HS-27A (cell line): ENCODE data around the gene STING1.
"Not testable (repeated sequence)": the region's sequence is repeated elsewhere in the genome, so short reads cannot be mapped to it uniquely, and the experiment has no call there.

Experiments
- DNase-seq: peaks from one replicate; pipeline ENCODE4 v3.0.0-alpha.2; 2012; ENCODE audit warnings: low read depth, missing footprints

STING1 gene

GRCh38 chr5:139462586-139463276, 19.8 kb downstream of the STING1 start, which contains the start of gene ECSCR:
ECSCR (minus strand) TSS chr5:139462743; CDS start chr5:139462670, 73 bp downstream.
- no peak for DNase-seq

DNA sequence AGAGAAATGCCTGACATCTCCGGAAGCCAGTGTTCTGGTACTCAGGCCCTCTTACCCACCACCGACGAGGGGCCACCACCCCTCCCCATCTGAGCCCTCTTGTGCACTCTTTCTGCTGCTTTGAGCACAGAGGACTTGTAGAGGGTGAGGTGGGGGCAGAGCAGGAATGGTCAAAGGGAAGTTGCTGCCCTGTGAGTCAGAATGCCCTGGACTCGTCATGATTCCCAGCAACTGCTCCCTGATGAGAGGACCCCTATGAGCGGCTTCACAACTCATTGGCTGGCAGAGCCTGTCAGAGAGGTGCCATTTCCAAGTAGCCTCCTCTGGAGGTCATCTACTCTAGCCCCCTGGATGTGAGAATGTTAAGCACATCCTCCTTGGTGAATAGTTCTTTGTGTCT, 20.9 kb downstream of the STING1 start:
- no peak for DNase-seq

GRCh38 chr5:139461176-139461575, 21.4 kb downstream of the STING1 start:
- DNase-seq: no peak

GRCh38 chr5:139460455-139460854, 22.1 kb downstream of the STING1 start:
- no peak for DNase-seq

DNA sequence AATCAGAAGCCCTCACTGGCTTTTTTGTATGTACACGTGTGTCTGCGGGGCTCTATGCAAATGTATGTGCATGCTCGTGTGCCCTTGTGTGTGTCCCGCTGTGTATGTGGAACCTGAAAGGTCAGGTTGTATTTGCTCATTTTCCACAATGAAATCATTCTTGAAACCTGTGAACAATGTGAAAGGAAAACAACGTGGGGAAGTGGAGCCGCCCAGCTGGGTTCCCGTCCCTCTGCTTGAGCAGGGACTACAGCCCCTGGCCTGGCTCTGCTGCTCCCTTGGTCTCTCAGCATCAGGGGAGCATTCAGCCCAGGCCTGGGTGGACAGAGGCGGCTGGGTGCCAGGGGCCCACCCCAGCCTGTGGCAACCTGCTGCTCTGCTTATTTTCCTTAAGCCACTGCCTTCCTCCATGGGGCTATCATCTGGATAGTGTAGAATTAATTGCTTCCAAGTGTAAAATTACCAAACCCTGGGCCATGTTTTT, 23.1 kb downstream of the STING1 start:
- DNase-seq: no peak

DNA sequence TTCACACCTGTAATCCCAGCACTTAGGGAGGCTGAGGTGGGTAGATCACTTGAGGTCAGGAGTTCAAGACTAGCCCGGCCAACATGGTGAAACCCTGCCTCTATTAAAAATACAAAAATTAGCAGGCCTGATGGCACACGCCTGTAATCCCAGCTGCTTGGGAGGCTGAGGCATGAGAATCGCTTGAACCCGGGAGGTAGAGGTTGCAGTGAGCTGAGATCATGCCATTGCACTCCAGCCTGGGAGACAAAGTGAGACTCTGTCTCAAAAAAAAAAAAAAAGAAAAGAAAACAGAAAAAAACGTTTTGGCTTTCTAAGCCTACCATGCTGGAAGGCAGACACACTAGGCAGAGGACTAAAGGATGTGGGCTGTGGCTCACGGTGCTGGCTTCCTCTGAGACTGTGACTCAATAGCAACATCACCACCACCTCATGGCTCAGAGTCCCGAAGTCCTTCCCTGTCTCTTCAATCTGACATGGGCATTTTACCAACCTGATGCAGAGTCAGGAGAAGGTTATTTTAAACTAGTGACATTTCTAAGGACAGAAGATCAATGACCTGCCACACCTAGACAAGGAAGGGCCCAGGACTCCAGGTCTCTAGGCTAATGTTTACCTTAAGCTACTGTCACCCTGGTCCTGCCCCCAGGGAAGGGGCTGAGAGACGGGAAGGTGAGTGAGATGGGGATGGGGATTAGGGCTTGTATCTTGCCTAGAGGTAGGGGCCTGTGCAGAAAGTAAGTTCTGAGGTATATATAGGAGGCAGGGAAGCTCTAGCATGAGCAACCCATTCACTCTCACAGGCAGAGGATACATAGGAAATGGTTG, 23.8 kb downstream of the STING1 start:
- no peak for DNase-seq

DNA sequence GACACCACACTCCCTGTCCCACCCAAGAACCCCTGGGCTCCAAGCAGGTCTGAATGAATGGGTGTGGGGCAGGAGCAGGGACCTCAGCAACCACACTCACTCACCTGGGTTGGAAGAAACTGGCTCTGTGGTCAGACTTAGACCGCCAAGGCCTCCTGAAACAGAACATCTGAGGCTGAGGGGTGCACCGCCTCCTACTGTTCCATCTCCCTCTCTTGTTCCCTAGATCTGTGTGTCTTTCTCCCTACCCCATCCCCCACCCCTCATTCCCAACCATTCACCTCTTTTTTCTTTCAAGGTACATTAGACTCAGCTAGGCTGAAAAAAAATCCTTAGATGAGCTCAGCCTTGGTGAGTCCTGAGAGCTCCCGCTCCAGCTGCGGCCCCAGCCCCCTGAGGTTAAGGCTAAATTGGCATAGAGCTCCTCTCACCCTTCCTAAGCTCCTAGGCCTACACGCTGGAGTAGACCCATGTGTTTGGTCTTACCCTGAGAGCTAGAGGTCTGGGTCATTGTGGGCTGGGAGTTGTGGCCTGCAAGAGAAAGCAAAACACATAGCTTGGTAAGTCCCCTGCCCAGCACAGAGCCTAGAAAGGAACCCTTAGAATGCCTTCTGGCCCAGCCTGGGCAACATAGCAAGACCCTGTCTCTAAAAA, 24.8 kb downstream of the STING1 start:
- no peak for DNase-seq

DNA sequence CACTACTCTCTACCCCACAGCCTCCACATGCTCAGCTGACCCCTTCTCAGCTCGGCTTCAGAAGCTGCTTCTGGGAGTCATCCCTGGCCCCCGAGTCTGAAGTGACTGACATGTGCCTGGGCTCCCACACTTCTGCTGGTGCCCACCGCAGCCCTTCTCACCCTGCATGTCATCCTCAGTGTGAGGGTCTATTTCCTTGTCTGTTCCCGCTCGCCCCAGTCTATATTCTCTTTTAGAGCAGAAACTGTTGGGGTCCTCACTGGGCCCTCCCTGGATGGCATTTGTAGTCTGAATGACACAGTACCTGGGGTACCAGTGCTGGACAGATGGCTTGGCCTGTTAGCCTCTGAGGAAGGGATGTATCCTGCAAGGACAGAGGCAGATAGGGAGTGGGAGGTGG, 25.3 kb downstream of the STING1 start:
- DNase-seq: no peak

DNA sequence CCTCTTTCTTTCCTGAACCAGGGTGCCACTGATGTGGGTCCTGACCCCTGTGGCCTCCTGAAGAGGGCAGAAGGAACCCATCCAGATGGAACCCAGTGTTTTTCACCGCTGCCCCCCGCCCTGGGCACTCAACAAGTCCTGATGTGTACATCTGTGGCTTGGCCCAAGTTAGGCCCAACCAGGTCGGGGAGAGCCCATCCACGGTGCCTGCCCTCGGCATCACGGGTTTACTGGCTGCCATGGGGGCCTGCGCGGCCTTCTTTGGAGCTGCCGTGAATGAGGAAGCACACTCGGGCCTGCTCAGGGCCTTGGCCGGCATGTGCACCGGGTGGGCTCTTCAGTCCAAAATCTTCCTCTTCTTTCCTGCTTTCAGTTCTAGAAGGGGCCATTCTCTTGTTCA, 25.8 kb downstream of the STING1 start:
- DNase-seq: no peak

- no peak for DNase-seq
Measured at GRCh38 chr5:139454568-139455290, 27.8 kb downstream of the STING1 start.

DNA sequence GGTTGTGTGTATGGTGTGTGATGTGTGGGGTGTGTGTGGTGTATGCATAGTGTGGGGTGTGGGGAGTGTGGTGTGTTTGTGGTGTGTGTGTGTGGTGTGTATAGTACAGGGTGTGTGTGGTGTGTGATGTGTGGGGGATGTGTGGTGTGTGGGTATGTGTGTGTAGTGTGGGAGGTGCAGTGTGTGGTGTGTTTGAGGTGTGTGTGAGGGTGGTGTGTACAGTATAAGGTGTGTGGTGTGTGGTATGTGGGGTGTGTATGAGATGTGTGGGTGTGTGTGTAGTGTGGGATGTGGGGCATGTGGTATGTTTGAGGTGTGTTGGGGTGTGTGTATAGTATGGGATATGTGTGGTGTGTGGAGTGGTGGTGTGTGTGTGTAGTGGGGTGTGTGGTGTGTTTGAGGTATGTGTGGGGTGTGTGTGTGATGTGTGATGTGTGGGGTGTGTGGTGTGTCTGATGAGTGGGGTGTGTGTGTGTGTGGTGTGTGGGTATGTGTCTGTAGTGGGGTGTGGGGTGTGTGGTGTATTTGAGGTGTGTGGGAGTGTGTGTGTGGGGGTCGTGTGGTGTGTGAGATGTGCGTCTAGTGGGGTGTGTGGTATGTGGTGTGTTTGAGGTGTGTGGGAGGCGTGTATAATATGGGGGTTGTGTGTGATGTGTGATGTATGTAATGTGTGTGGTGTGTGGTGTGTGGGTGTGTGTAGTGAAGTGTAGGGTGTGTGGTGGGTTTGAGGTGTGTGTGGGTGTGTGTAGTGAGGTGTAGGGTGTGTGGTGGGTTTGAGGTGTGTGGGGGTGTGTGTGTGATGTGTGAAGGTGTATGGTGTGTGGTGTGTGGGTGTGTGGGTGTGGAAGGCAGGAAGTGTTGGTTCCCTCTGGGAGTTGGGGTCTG, 28.6 kb downstream of the STING1 start:
- DNase-seq: no peak

GRCh38 chr5:139451878-139452660, 30.5 kb downstream of the STING1 start:
- DNase-seq: no peak

GRCh38 chr5:139451176-139451575, 31.4 kb downstream of the STING1 start:
- DNase-seq: no peak

GRCh38 chr5:139446956-139447779, 35.4 kb downstream of the STING1 start:
- no peak for DNase-seq

DNA sequence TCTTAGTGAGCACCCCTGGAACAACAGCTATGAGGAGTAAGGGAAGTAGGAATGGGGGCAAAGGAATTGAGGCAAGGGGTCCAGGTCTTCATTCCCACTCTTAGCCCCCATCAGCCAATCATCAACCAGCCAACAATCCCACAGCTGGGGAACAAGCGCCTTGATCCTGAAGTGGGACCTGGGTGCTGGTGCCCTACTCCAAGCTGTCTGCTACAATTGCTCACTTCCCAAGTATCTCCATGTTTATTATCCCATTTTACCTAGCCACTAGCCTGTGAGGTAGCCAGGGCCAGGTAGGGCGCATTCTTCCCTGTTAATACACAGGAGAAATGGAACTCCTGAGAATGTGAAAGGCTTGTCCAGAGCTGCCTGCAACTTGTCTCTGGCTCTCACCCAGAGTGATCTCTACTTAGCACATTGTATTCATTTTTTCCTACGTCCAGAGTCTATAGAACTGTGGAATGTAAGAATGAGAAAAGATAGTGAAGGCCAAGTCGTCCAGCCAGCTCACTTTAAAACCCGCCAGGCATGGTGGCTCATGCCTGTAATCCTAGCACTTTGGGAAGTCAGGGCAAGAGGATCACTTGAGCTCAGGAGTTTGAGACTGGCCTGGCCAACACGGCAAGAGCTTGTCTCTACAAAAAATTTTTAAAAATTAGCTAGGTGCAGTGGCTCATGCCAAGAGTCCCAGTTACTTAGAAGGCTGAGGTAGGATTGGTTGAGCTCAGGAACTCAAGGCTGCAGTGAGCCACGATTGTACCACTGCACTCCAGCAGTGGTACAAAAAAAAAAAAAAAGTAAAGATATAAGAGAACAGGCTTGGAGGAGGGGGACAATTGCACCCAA, 37.0 kb downstream of the STING1 start:
- DNase-seq: no peak

- no peak for DNase-seq
Measured at GRCh38 chr5:139443831-139444453, 38.6 kb downstream of the STING1 start.

- not testable (repeated sequence) for DNase-seq
Measured at GRCh38 chr5:139440416-139440815, 42.1 kb downstream of the STING1 start.
